Colonic mucosa (tissue), 4 donors: ENCODE results near the gene PRKAG2. TPM values are rescaled to one million over a fixed set of nuclear protein-coding genes. Genes with fewer than 3 reads are reported as not detected.

Experiments
- DNase-seq: peaks from one replicate; pipeline ENCODE4 v3.0.0-alpha.2; 2020
- H3K27ac ChIP-seq: fragments of 200-600 bp; one replicate; pipeline ENCODE4 v1.8.0; 2021
- H3K27me3 ChIP-seq: fragments of 200-600 bp; one replicate; pipeline ENCODE4 v1.8.0; 2021
- H3K36me3 ChIP-seq: fragments of 200-600 bp; one replicate; pipeline ENCODE4 v1.8.0; 2021
- H3K4me1 ChIP-seq: fragments of 200-600 bp; one replicate; pipeline ENCODE4 v1.8.0; 2021; ENCODE audit warnings: mild to moderate bottlenecking
- H3K4me3 ChIP-seq: fragments of 200-600 bp; one replicate; pipeline ENCODE4 v1.8.0; 2021
- H3K9ac ChIP-seq, 2 donors: one replicate each; pipeline ENCODE4 v1.7.0; 2013; ENCODE audit warnings: control low read depth in 2 of 2, low read depth in 2 of 2, low read length in 2 of 2
- H3K9me3 ChIP-seq: fragments of 200-600 bp; one replicate; pipeline ENCODE4 v1.8.0; 2021
- CTCF ChIP-seq: fragments of 200-600 bp; IDR thresholded peaks from one replicate; pipeline ENCODE4 v1.8.0; 2022; ENCODE audit warnings: antibody characterized with exemption, mild to moderate bottlenecking
- intact Hi-C: fragments of 100-400 bp; cut with DNase I; formaldehyde crosslinking; loops from one replicate; pipeline ENCODE4 v1.14.1; 2022
- total RNA-seq, 2 donors: library from RNA; stranded (reverse); fragmentation: NEBNext Ultra II Directional in 1 of 2; extraction: Animal tissue kit (Norgen Biotek cat#: 25700) in 1 of 2; gene quantifications; one replicate each; pipeline ENCODE4 v1.2.1, GENCODE V29; 2021
- donor health status: healthy.
- donor health status: DM: no; HTN: no; CAD: no.
- donor health status: DM: no; HTN: no; CAD: no.

Gene PRKAG2
- total RNA-seq, 2 donors from 2014 or later: 36.3 to 42.0 TPM

GRCh38 chr7:151721236-151721635 is 155.7 kb downstream of the PRKAG2 start:
- Histone ChIP-seq H3K4me3 (no peak overlapping the region), H3K9ac (no peak overlapping the region), H3K27me3 (no peaks in the 10 kb centered on the region), H3K36me3 (no peaks in the 10 kb centered on the region), H3K27ac (no peak overlapping the region), H3K4me1 (no peaks in the 10 kb centered on the region), H3K9me3 (no peaks in the 10 kb centered on the region)
- TF ChIP-seq CTCF: no peak
- no peak for DNase-seq
- intact Hi-C loops: no loop called here

GRCh38 chr7:151720280-151720679 is 156.6 kb downstream of the PRKAG2 start:
- no peak overlapping the region for H3K4me3 ChIP-seq
- intact Hi-C loops: no loop called here
- no peak for TF ChIP-seq CTCF
- H3K9ac ChIP-seq: no peak overlapping the region
- H3K4me1 ChIP-seq: no peaks in the 10 kb centered on the region
- H3K9me3 ChIP-seq: no peaks in the 10 kb centered on the region
- no peak overlapping the region for H3K27ac ChIP-seq
- no peak for DNase-seq
- H3K27me3 ChIP-seq: no peaks in the 10 kb centered on the region
- H3K36me3 ChIP-seq: no peaks in the 10 kb centered on the region

- TF ChIP-seq CTCF: no peak
- H3K4me1 ChIP-seq: no peaks in the 10 kb centered on the region
Measured at GRCh38 chr7:151719897-151720242, 157.0 kb downstream of the PRKAG2 start.

GRCh38 chr7:151719031-151719896 is 157.7 kb downstream of the PRKAG2 start:
- no peaks in the 10 kb centered on the region for H3K36me3 ChIP-seq
- H3K9me3 ChIP-seq: no peaks in the 10 kb centered on the region
- H3K27me3 ChIP-seq: no peaks in the 10 kb centered on the region
- no peaks in the 10 kb centered on the region for H3K4me1 ChIP-seq
- no peak for DNase-seq
- TF ChIP-seq CTCF: no peak
- no peak overlapping the region for H3K4me3 ChIP-seq
- intact Hi-C loops: no loop called here
- no peak overlapping the region for H3K9ac ChIP-seq
- H3K27ac ChIP-seq: no peak overlapping the region

More at GRCh38 chr7:151719897-151720242, 157.0 kb downstream of the PRKAG2 start:
- H3K27ac ChIP-seq: no peak overlapping the region
- H3K36me3 ChIP-seq: no peaks in the 10 kb centered on the region
- no peaks in the 10 kb centered on the region for H3K9me3 ChIP-seq
- no peak for DNase-seq
- no peak overlapping the region for H3K9ac ChIP-seq
- no peaks in the 10 kb centered on the region for H3K27me3 ChIP-seq
- intact Hi-C loops: no loop called here
- H3K4me3 ChIP-seq: no peak overlapping the region

GRCh38 chr7:151717918-151718317 is 159.0 kb downstream of the PRKAG2 start:
- no peak for DNase-seq
- Histone ChIP-seq H3K36me3 (no peaks in the 10 kb centered on the region), H3K27me3 (no peaks in the 10 kb centered on the region), H3K27ac (no peak overlapping the region), H3K4me3 (no peak overlapping the region), H3K9me3 (no peaks in the 10 kb centered on the region), H3K9ac (no peak overlapping the region), H3K4me1 (no peaks in the 10 kb centered on the region)
- TF ChIP-seq CTCF: no peak
- intact Hi-C loops: no loop called here
